Measurements from ENCODE around the gene SNX24.
A peak's percentile ranks its signal among the peaks of the same experiment; 100 is the strongest.
"Not testable (repeated sequence)": the region's sequence is repeated elsewhere in the genome, so short reads cannot be mapped to it uniquely, and the experiment has no call there.

The SNX24 gene
- 6.2 to 7.5 reads per million in 2 donors for total RNA-seq

GRCh38 chr5:122845229-122846050, at the start of gene SNX24:
Gene SNX24, plus strand, starts transcription at chr5:122845613. Its CDS starts 21 bp downstream, at chr5:122845634.
- DNase-seq: peak; percentile 49

GRCh38 chr5:122805481-122805880, 39.9 kb upstream of the SNX24 start:
- no peak for DNase-seq

GRCh38 chr5:122810405-122810804, 35.0 kb upstream of the SNX24 start:
- DNase-seq: no peak

- DNase-seq: no peak
Measured at GRCh38 chr5:122815218-122815767, 30.1 kb upstream of the SNX24 start.

GRCh38 chr5:122816756-122817155, 28.7 kb upstream of the SNX24 start:
- no peak for DNase-seq

- no peak for DNase-seq
Measured at GRCh38 chr5:122831984-122832383, 13.4 kb upstream of the SNX24 start.

GRCh38 chr5:122835681-122836080, 9.7 kb upstream of the SNX24 start:
- no peak for DNase-seq

GRCh38 chr5:122836947-122837346, 8.5 kb upstream of the SNX24 start:
- DNase-seq: no peak

GRCh38 chr5:122839731-122840130, 5.7 kb upstream of the SNX24 start:
- no peak for DNase-seq

GRCh38 chr5:122842016-122842580, 3.3 kb upstream of the SNX24 start:
- no peak for DNase-seq

GRCh38 chr5:122844136-122844909, 1.1 kb upstream of the SNX24 start:
- DNase-seq: no peak

GRCh38 chr5:122844910-122845228, 544 bp upstream of the SNX24 start:
- DNase-seq: no peak

- no peak for DNase-seq
Measured at GRCh38 chr5:122846051-122846550, 688 bp downstream of the SNX24 start.

- DNase-seq: no peak
Measured at GRCh38 chr5:122847687-122848081, 2.3 kb downstream of the SNX24 start.

GRCh38 chr5:122849771-122850170, 4.4 kb downstream of the SNX24 start:
- DNase-seq: no peak

- not testable (repeated sequence) for DNase-seq
Measured at GRCh38 chr5:122857538-122857937, 12.1 kb downstream of the SNX24 start.

- DNase-seq: no peak
Measured at GRCh38 chr5:122858451-122858850, 13.0 kb downstream of the SNX24 start.

GRCh38 chr5:122863240-122863639, 17.8 kb downstream of the SNX24 start:
- DNase-seq: no peak

- no peak for DNase-seq
Measured at GRCh38 chr5:122863721-122864120, 18.3 kb downstream of the SNX24 start.

GRCh38 chr5:122864400-122864799, 19.0 kb downstream of the SNX24 start:
- DNase-seq: no peak

- no peak for DNase-seq
Measured at GRCh38 chr5:122864842-122865241, 19.4 kb downstream of the SNX24 start.

GRCh38 chr5:122870219-122870856, 24.9 kb downstream of the SNX24 start:
- DNase-seq: no peak

- no peak for DNase-seq
Measured at GRCh38 chr5:122871661-122872060, 26.2 kb downstream of the SNX24 start.
